H1 (cell line): ENCODE data around the gene HMGN1. TPM values are rescaled to one million over a fixed set of nuclear protein-coding genes. Genes with fewer than 3 reads are reported as not detected.

Experiments
- BACH1 ChIP-seq: IDR thresholded peaks from 2 replicates; pipeline ENCODE4 v1.6.1; 2012; ENCODE audit warnings: low read length, improper control_type of control experiment
- EZH2 ChIP-seq: fragments of 200-600 bp; sonication (generic); IDR thresholded peaks from 2 replicates; pipeline ENCODE4 v1.7.1; 2012; ENCODE audit warnings: low read depth, mild to moderate bottlenecking, moderate library complexity, low read length, inconsistent platforms; ENCODE audit not compliant: severe bottlenecking
- JUN ChIP-seq: IDR thresholded peaks from 2 replicates; pipeline ENCODE4 v1.6.1; 2011; ENCODE audit warnings: low read depth, mild to moderate bottlenecking, improper control_type of control experiment, low read length
- KDM1A ChIP-seq: fragments of 200-600, 300-600 bp; sonication (generic); IDR thresholded peaks from 2 replicates; pipeline ENCODE4 v1.7.1; 2016; ENCODE audit warnings: mild to moderate bottlenecking, low read length, borderline replicate concordance
- RBBP5 ChIP-seq: IDR thresholded peaks from 2 replicates; pipeline ENCODE4 v1.7.1; 2012; ENCODE audit warnings: low read depth, mild to moderate bottlenecking, inconsistent platforms, low read length, moderate library complexity, borderline replicate concordance
- RXRA ChIP-seq: IDR thresholded peaks from 2 replicates; pipeline ENCODE4 v1.6.1; 2011; ENCODE audit warnings: low read depth, mild to moderate bottlenecking, low read length, moderate library complexity; ENCODE audit not compliant: insufficient read depth
- TAF7 ChIP-seq: optimal IDR thresholded peaks from 2 replicates; pipeline ENCODE3; 2011; ENCODE audit warnings: low read depth, mild to moderate bottlenecking, inconsistent platforms, low read length, moderate library complexity, borderline replicate concordance
- polyA plus RNA-seq, 7 experiments: library from polyadenylated mRNA; depleted of rRNA in 3 of 7; stranded (reverse) in 5 of 7; unstranded in 2 of 7; fragments of >200 nt in 5 of 7; fragments of 200-250 nt in 2 of 7; gene quantifications; 1 replicate in 5 of 7; 2 replicates in 1 of 7; 4 replicates in 1 of 7; pipeline versions ENCODE4 v1.2.1 to v1.2.3, GENCODE V29; 2011 to 2013; ENCODE audit warnings: missing spikeins in 2 of 7, mixed read lengths in 2 of 7
- total RNA-seq: library from RNA; stranded (reverse); fragmentation: NEBNext Ultra II Directional; extraction: Animal tissue kit (Norgen Biotek cat#: 25700); gene quantifications from 2 replicates; pipeline ENCODE4 v1.2.1, GENCODE V29; 2021

HMGN1 gene
- total and polyA plus RNA-seq, 2 of the 8 experiments (the other 6 are each of a cell fraction or from before 2014, with no cell fraction given), result 279 to 505 TPM

GRCh38 chr21:39385299-39386145 lies 36.6 kb upstream of the HMGN1 start (continued):
- TF ChIP-seq EZH2, result no peak
- no peak for TF ChIP-seq BACH1
- no peak for TF ChIP-seq RBBP5
- TF ChIP-seq RXRA, result no peak
- no peak for TF ChIP-seq KDM1A
- no peak for TF ChIP-seq JUN
- TF ChIP-seq TAF7, result no peak
- TF ChIP-seq, all 59 proteins: peak for 0
